Left cardiac atrium (tissue), 4 donors: Measurements from ENCODE around the gene FBH1. TPM values are rescaled to one million over a fixed set of nuclear protein-coding genes. Genes with fewer than 3 reads are reported as not detected.
A peak's percentile ranks its signal among the peaks of the same experiment; 100 is the strongest.
"Not testable (repeated sequence)": the region's sequence is repeated elsewhere in the genome, so short reads cannot be mapped to it uniquely, and the experiment has no call there.

Experiments used
- ATAC-seq, 2 donors: fragments of 200-7000 bp; cut with Tn5 transposase; one replicate each; pipeline ENCODE4 v1.9.1; 2020; ENCODE audit warnings: mild to moderate bottlenecking in 2 of 2, moderate library complexity in 2 of 2
- DNase-seq: peaks from one replicate; pipeline ENCODE4 v3.0.0-alpha.2; 2020
- intact Hi-C, 2 donors: fragments of 100-400 bp; cut with DNase I; formaldehyde crosslinking; loops; one replicate each; pipeline versions ENCODE4 v1.14.1 to v1.15.1; 2022 to 2023
- total RNA-seq, 2 donors: library from RNA; stranded (reverse); fragmentation: NEBNext Ultra II Directional; extraction: Animal tissue kit (Norgen Biotek cat#: 25700); gene quantifications; one replicate each; pipeline ENCODE4 v1.2.1, GENCODE V29; 2021
- donor health status: DM: no; HTN: yes; CAD: no.
- donor health status: DM: no; HTN: yes; CAD: no; lungs with severe emphysema.
- donor health status: DM: yes; HTN: yes; CAD: no.
- donor health status: Dilated cardiomyopathy.

FBH1 gene
- total RNA-seq, 2 donors from 2014 or later, result 67.4 to 85.1 TPM

GRCh38 chr10:5947471-5948207 is 57.6 kb downstream of the FBH1 start:
- intact Hi-C loops, result loop anchor here in 1 of 2 donors (10.0 kb wide), 1 partner anchor 147 kb away; no protein-coding TSS in a partner anchor
- no peak for DNase-seq
- no peak for ATAC-seq

- ATAC-seq (no peak), DNase-seq (no peak)
- intact Hi-C loops, result loop anchor here in 1 of 2 donors (10.0 kb wide), 1 partner anchor 147 kb away; no protein-coding TSS in a partner anchor
Measured at GRCh38 chr10:5948208-5948585, 58.2 kb downstream of the FBH1 start.

GRCh38 chr10:5949009-5949759 is 59.1 kb downstream of the FBH1 start:
- ATAC-seq, result peak; percentile 41 to 60
- intact Hi-C loops, result loop anchor here in 1 of 2 donors (10.0 kb wide), 1 partner anchor 146 kb away; no protein-coding TSS in a partner anchor

GRCh38 chr10:5951167-5951711 is 61.2 kb downstream of the FBH1 start:
- intact Hi-C loops, result loop anchor here in 1 of 2 donors (10.0 kb wide), 1 partner anchor 454 kb away; no protein-coding TSS in a partner anchor
- DNase-seq (peak; percentile 62), ATAC-seq (peak; percentile 60 to 87)

More at GRCh38 chr10:5949009-5949759, 59.1 kb downstream of the FBH1 start:
- peak; percentile 68 for DNase-seq

- ATAC-seq (no peak), DNase-seq (no peak)
- intact Hi-C loops, result loop anchor here in 1 of 2 donors (10.0 kb wide), 1 partner anchor 453 kb away; no protein-coding TSS in a partner anchor
Measured at GRCh38 chr10:5951721-5952407, 61.8 kb downstream of the FBH1 start.

GRCh38 chr10:5952731-5953385 is 62.8 kb downstream of the FBH1 start:
- intact Hi-C loops, result loop anchor here in 1 of 2 donors (10.0 kb wide), 1 partner anchor 452 kb away; no protein-coding TSS in a partner anchor

GRCh38 chr10:5953676-5954075 is 63.6 kb downstream of the FBH1 start:
- ATAC-seq (no peak), DNase-seq (no peak)
- intact Hi-C loops, result loop anchor here in 1 of 2 donors (10.0 kb wide), 1 partner anchor 451 kb away; no protein-coding TSS in a partner anchor

More at GRCh38 chr10:5952731-5953385, 62.8 kb downstream of the FBH1 start:
- no peak for ATAC-seq
- no peak for DNase-seq

GRCh38 chr10:5956146-5956936 is 66.3 kb downstream of the FBH1 start:
- DNase-seq (no peak), ATAC-seq (no peak)
- intact Hi-C loops, result loop anchor here in 1 of 2 donors (10.0 kb wide), 1 partner anchor 448 kb away; no protein-coding TSS in a partner anchor

GRCh38 chr10:5958077-5958476 is 68.0 kb downstream of the FBH1 start:
- intact Hi-C loops, result loop anchor here in 1 of 2 donors (10.0 kb wide), 1 partner anchor 447 kb away; no protein-coding TSS in a partner anchor
- no peak for DNase-seq
- ATAC-seq, result no peak

- ATAC-seq, result no peak
- no peak for DNase-seq
- intact Hi-C loops, result loop anchor here in 1 of 2 donors (10.0 kb wide), 1 partner anchor 446 kb away; no protein-coding TSS in a partner anchor
Measured at GRCh38 chr10:5958675-5959074, 68.6 kb downstream of the FBH1 start.

GRCh38 chr10:5959142-5959541 is 69.1 kb downstream of the FBH1 start:
- intact Hi-C loops, result loop anchor here in 1 of 2 donors (10.0 kb wide), 1 partner anchor 446 kb away; no protein-coding TSS in a partner anchor
- DNase-seq (no peak), ATAC-seq (no peak)

GRCh38 chr10:5959581-5960069 is 69.6 kb downstream of the FBH1 start:
- no peak for DNase-seq
- ATAC-seq, result no peak
- intact Hi-C loops, result loop anchor here in 1 of 2 donors (10.0 kb wide), 1 partner anchor 445 kb away; no protein-coding TSS in a partner anchor

GRCh38 chr10:5960070-5960972 is 70.3 kb downstream of the FBH1 start:
- peak in 1 of 2 donors; percentile 39 for ATAC-seq
- intact Hi-C loops, result no loop called here
- DNase-seq, result no peak

GRCh38 chr10:5960973-5961275 is 70.9 kb downstream of the FBH1 start:
- ATAC-seq, intact Hi-C loops, DNase-seq: not testable (repeated sequence)

GRCh38 chr10:5961405-5962100 is 71.5 kb downstream of the FBH1 start:
- no peak for DNase-seq
- no peak for ATAC-seq
- intact Hi-C loops, result no loop called here
